ENCODE measurements around the gene ALS2. TPM values are rescaled to one million over a fixed set of nuclear protein-coding genes. Genes with fewer than 3 reads are reported as not detected.
"Not testable (repeated sequence)": the region's sequence is repeated elsewhere in the genome, so short reads cannot be mapped to it uniquely, and the experiment has no call there.

ALS2 gene
- total and polyA plus RNA-seq, 3 donors from 2014 or later, result 14.0 to 19.2 (median 17.0) TPM

DNA sequence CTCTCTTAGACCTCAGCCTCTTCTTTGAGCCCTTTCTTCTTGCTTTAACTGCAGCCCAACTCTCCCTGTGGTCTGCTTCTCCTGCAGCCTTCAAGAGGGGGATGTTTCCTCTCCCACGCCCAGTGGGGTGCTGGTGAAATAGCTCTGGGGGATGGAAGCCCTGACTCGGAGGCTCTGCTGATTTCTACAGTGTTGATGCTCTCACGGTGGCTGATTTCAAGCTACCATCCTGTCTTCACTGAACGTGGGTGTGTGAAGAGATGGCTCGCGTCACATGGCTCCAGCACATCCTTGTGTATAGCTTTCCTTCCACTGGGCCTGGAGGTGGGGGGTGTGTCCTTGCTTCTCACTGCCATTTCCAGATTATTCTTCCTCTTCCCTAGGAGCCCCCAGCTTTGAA lies 102.3 kb downstream of the ALS2 start:
- no peak overlapping the region for H3K4me3 ChIP-seq
- H3K4me1 ChIP-seq, result no peaks in the 10 kb centered on the region
- no peaks in the 10 kb centered on the region for H3K36me3 ChIP-seq (ENCODE audit: low read depth, missing control alignments)
- no peak for DNase-seq
- no peaks in the 10 kb centered on the region for H3K27me3 ChIP-seq
- intact Hi-C loops (cut with DNase I; ENCODE audit: low total_unique reads), result no loop called here
- TF ChIP-seq, protein P1, sequence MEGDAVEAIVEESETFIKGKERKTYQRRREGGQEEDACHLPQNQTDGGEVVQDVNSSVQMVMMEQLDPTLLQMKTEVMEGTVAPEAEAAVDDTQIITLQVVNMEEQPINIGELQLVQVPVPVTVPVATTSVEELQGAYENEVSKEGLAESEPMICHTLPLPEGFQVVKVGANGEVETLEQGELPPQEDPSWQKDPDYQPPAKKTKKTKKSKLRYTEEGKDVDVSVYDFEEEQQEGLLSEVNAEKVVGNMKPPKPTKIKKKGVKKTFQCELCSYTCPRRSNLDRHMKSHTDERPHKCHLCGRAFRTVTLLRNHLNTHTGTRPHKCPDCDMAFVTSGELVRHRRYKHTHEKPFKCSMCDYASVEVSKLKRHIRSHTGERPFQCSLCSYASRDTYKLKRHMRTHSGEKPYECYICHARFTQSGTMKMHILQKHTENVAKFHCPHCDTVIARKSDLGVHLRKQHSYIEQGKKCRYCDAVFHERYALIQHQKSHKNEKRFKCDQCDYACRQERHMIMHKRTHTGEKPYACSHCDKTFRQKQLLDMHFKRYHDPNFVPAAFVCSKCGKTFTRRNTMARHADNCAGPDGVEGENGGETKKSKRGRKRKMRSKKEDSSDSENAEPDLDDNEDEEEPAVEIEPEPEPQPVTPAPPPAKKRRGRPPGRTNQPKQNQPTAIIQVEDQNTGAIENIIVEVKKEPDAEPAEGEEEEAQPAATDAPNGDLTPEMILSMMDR (IDR thresholded peaks at IDR 0.05), result no peak
- no peak for TF ChIP-seq POLR2A (IDR thresholded peaks at IDR 0.05)
- 69 to 96% methylated on average over 6 of the region's 6 CpGs for WGBS, 2 donors
- no peaks in the 10 kb centered on the region for H3K9me3 ChIP-seq
- H3K27ac ChIP-seq, result no peak overlapping the region

DNA sequence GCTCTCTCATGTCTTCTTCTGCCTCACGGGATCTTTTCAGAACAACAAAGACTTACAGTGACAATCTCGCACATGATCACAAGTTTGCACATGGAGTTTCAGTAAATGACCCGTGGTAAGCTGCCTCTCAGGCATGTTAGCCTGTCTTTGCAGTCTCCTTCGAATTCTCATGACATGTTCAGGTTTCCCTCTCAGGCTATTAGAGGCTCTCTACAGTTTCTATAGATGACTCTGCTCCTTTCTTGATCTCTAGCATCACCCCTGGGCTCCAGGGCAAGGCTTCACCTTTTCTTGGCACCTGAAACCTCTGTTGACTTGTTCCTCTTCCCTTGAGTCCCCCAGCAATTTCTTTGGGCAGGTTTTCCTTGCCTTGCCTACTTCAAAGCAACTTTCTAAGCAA lies 105.3 kb downstream of the ALS2 start:
- Histone ChIP-seq H3K4me1 (no peaks in the 10 kb centered on the region), H3K27me3 (no peaks in the 10 kb centered on the region), H3K27ac (no peak overlapping the region), H3K9me3 (no peaks in the 10 kb centered on the region), H3K36me3 (ENCODE audit: low read depth, missing control alignments) (no peaks in the 10 kb centered on the region), H3K4me3 (no peak overlapping the region)
- no peak for DNase-seq
- intact Hi-C loops (cut with DNase I; ENCODE audit: low total_unique reads), result no loop called here
- WGBS, 2 donors, result 76 to 89% methylated on average over 4 of the region's 4 CpGs
- TF ChIP-seq, protein P1 (IDR thresholded peaks at IDR 0.05), result no peak
- TF ChIP-seq POLR2A (IDR thresholded peaks at IDR 0.05), result no peak

DNA sequence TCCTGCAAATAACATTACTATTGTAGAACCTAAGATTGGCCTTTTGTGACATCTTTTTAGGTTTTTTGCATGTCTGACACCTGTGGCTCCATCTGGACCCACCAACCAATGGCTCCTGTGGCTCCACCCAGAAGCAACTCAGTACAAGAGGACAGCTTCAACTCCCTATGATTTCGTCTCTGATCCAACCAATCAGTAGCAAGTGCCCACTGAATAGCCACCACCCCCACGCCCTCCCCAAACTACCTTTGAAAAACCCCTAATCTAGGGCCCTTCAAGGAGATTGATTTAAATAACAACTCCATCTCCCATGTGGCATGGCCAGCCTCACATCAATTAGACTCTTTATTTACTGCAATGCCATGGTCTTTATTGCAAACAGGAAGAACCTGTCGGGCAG lies 105.9 kb downstream of the ALS2 start:
- DNase-seq, result no peak
- no peaks in the 10 kb centered on the region for H3K9me3 ChIP-seq
- 86 to 91% methylated on average over 3 of the region's 3 CpGs for WGBS, 2 donors
- TF ChIP-seq, protein P1 (IDR thresholded peaks at IDR 0.05), result no peak
- no peak for TF ChIP-seq POLR2A (IDR thresholded peaks at IDR 0.05)
- H3K4me1 ChIP-seq, result no peaks in the 10 kb centered on the region
- H3K36me3 ChIP-seq (ENCODE audit: low read depth, missing control alignments), result no peaks in the 10 kb centered on the region
- no peak overlapping the region for H3K27ac ChIP-seq
- no peaks in the 10 kb centered on the region for H3K27me3 ChIP-seq
- intact Hi-C loops (cut with DNase I; ENCODE audit: low total_unique reads), result no loop called here
- no peak overlapping the region for H3K4me3 ChIP-seq

DNA sequence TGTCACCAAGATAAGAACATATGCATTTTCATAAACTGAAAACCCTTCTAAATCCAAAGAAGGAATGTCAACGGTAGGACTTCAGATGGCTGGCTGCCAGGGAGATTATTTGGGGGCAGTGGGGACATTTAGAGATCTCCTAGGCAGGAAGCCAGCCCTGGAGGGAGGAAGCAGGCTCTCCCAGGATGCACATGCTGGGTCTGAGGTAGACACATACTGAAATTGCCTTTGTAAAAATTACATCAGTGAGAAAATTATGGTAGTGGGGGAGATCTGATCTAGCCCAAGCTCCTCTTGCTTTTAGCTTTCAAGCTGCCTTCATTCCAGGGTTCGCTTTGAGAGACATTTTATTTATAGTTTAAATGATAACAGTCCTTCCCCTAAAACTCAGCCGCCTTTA lies 106.4 kb downstream of the ALS2 start:
- no peak overlapping the region for H3K27ac ChIP-seq
- intact Hi-C loops (cut with DNase I; ENCODE audit: low total_unique reads), result no loop called here
- 59 to 66% methylated on average over 3 of the region's 3 CpGs for WGBS, 2 donors
- H3K36me3 ChIP-seq (ENCODE audit: low read depth, missing control alignments), result no peaks in the 10 kb centered on the region
- no peak for DNase-seq
- TF ChIP-seq, protein P1 (IDR thresholded peaks at IDR 0.05), result no peak
- no peak for TF ChIP-seq POLR2A (IDR thresholded peaks at IDR 0.05)
- no peak overlapping the region for H3K4me3 ChIP-seq
- no peaks in the 10 kb centered on the region for H3K9me3 ChIP-seq
- no peaks in the 10 kb centered on the region for H3K27me3 ChIP-seq
- H3K4me1 ChIP-seq, result no peaks in the 10 kb centered on the region

DNA sequence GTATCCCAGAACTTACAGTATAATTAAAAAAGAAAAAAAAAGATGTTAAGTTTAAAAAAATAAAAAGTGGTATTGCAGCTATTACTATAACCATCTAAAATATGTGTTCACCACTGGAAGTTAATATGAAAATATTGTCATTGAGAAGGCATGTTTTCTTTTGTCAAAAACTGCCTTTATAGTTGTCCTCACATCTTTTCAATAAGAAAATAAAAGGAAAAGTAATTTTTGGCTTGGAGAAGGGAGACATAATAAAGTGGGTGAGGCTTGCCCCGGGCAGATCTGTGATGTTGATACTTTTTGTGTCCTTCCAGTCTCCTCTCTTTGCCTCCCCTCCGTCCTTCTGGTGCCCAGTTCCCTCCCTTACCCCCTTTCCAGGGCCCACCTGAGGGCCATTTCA lies 107.2 kb downstream of the ALS2 start:
- 92 to 96% methylated on average over 2 of the region's 2 CpGs for WGBS, 2 donors
- Histone ChIP-seq H3K27me3 (no peaks in the 10 kb centered on the region), H3K36me3 (ENCODE audit: low read depth, missing control alignments) (no peaks in the 10 kb centered on the region), H3K4me3 (no peak overlapping the region), H3K4me1 (no peaks in the 10 kb centered on the region), H3K9me3 (no peaks in the 10 kb centered on the region), H3K27ac (no peak overlapping the region)
- DNase-seq, result no peak
- no peak for TF ChIP-seq POLR2A (IDR thresholded peaks at IDR 0.05)
- TF ChIP-seq, protein P1 (IDR thresholded peaks at IDR 0.05), result no peak
- intact Hi-C loops (cut with DNase I; ENCODE audit: low total_unique reads), result no loop called here

DNA sequence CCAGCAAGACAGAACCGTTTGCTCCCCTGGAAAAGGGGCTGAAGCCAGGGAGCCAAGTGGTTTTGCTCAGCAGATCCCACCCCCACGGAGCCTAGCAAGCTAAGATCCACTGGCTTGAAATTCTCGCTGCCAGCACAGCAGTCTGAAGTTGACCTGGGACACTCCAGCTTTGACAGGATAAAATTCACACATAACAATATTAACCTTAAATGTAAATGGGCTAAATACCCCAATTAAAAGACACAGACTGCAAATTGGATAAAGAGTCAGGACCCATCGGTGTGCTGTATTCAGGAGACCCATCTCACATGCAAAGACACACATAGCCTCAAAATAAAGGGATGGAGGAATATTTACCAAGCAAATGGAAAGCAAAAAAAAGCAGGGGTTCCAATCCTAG lies 109.5 kb downstream of the ALS2 start:
- H3K9me3 ChIP-seq; DNase-seq; H3K27ac ChIP-seq; H3K4me1 ChIP-seq; intact Hi-C loops (cut with DNase I; ENCODE audit: low total_unique reads); H3K27me3 ChIP-seq; H3K4me3 ChIP-seq; H3K36me3 ChIP-seq (ENCODE audit: low read depth, missing control alignments): not testable (repeated sequence)
- WGBS, 2 donors, result 46 to 63% methylated on average over 4 of the region's 4 CpGs

All from testis (tissue), 3 donors.